Endothelial cell (in vitro differentiated cells): ENCODE data around the gene TBC1D23. TPM values are rescaled to one million over a fixed set of nuclear protein-coding genes. Genes with fewer than 3 reads are reported as not detected.
"Not testable (repeated sequence)": the region's sequence is repeated elsewhere in the genome, so short reads cannot be mapped to it uniquely, and the experiment has no call there.

Source experiments
- DNase-seq: peaks from one replicate; pipeline ENCODE4 v3.0.0; 2021; ENCODE audit warnings: low spot score
- H3K27ac Mint-ChIP-seq: one replicate; pipeline ENCODE4 v1.8.0; 2021; ENCODE audit warnings: mixed read lengths, inconsistent platforms; ENCODE audit not compliant: unreplicated experiment
- H3K27me3 Mint-ChIP-seq: one replicate; pipeline ENCODE4 v1.8.0; 2021; ENCODE audit warnings: mild to moderate bottlenecking, moderate library complexity, mixed read lengths, inconsistent platforms; ENCODE audit not compliant: unreplicated experiment
- H3K36me3 Mint-ChIP-seq: one replicate; pipeline ENCODE4 v1.8.0; 2021; ENCODE audit warnings: mild to moderate bottlenecking, low read depth, mixed read lengths, inconsistent platforms; ENCODE audit not compliant: unreplicated experiment
- H3K4me1 Mint-ChIP-seq: one replicate; pipeline ENCODE4 v1.8.0; 2021; ENCODE audit warnings: mild to moderate bottlenecking, mixed read lengths, inconsistent platforms; ENCODE audit not compliant: unreplicated experiment
- H3K4me3 Mint-ChIP-seq: one replicate; pipeline ENCODE4 v1.8.0; 2021; ENCODE audit warnings: mild to moderate bottlenecking, mixed read lengths, inconsistent platforms; ENCODE audit not compliant: unreplicated experiment
- H3K9me3 Mint-ChIP-seq: one replicate; pipeline ENCODE4 v1.8.0; 2021; ENCODE audit warnings: mixed read lengths, inconsistent platforms; ENCODE audit not compliant: unreplicated experiment
- CTCF ChIP-seq: fragments of 200-600 bp; sonication (generic); IDR thresholded peaks from one replicate; pipeline ENCODE4 v1.5.0; 2021; ENCODE audit warnings: antibody characterized with exemption; ENCODE audit not compliant: unreplicated experiment
- total RNA-seq: library from RNA; stranded (reverse); fragmentation: NEBNext Ultra II Directional; extraction: Animal tissue kit (Norgen Biotek cat#: 25700); gene quantifications from one replicate; pipeline ENCODE4 v1.2.1, GENCODE V29; 2021; ENCODE audit not compliant: unreplicated experiment

TBC1D23 gene
- total RNA-seq, 1 donor from 2014 or later = 31.2 TPM

- Mint-ChIP-seq H3K4me3 (peak overlapping the region; percentile 95), H3K36me3 (no peaks in the 10 kb centered on the region), H3K27ac (peak overlapping the region; percentile 88), H3K9me3 (no peaks in the 10 kb centered on the region), H3K27me3 (no peaks in the 10 kb centered on the region), H3K4me1 (peaks cover 22% of the 10 kb centered on the region)
- TF ChIP-seq CTCF = no peak
- no peak for DNase-seq
Observed at GRCh38 chr3:100261485-100261903, 702 bp downstream of the TBC1D23 start.

DNA sequence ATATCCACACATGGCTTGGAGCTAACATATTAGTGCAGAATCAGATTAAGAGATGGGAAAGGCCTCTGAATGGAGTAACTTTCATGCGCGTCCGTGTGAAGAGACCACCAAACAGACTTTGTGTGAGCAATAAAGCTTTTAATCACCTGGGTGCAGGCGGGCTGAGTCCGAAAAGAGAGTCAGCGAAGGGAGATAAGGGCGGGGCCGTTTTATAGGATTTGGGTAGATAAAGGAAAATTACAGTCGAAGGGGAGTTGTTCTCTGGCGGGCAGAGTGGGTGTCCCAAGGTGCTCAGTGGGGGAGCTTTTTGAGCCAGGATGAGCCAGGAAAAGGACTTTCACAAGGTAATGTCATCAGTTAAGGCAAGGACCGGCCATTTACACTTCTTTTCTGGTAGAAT lies 2.1 kb downstream of the TBC1D23 start:
- peak overlapping the region; percentile 9 for H3K4me3 Mint-ChIP-seq
- not testable (repeated sequence) for H3K36me3 Mint-ChIP-seq, H3K27me3 Mint-ChIP-seq, DNase-seq, H3K9me3 Mint-ChIP-seq, H3K27ac Mint-ChIP-seq
- H3K4me1 Mint-ChIP-seq = peaks cover 22% of the 10 kb centered on the region

DNA sequence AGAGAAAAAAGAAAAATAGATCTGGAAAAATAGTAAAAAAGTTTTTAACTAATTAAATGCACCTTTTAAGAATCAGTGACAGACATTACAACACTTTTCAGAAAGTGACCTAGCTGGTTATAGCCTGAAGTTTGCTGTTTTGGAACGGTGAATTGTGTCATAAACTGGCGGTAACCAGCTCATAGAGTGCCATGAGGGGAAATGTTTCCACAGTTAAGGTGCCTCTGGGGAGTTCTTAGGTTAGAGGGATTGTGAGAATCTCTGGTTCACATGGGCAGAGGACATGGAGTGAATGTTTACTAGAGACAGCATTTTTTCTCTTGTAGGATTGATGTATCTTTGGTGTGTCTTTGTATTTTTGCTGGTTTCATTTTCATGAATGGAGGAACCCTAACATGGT lies 2.8 kb downstream of the TBC1D23 start:
- H3K4me3 Mint-ChIP-seq = peak overlapping the region; percentile 52
- DNase-seq = no peak
- no peaks in the 10 kb centered on the region for H3K9me3 Mint-ChIP-seq
- no peaks in the 10 kb centered on the region for H3K36me3 Mint-ChIP-seq
- no peaks in the 10 kb centered on the region for H3K27me3 Mint-ChIP-seq
- H3K27ac Mint-ChIP-seq = no peak overlapping the region
- TF ChIP-seq CTCF = no peak
- peaks cover 22% of the 10 kb centered on the region for H3K4me1 Mint-ChIP-seq

- no peak for TF ChIP-seq CTCF
- peaks cover 22% of the 10 kb centered on the region for H3K4me1 Mint-ChIP-seq
- no peak for DNase-seq
- no peaks in the 10 kb centered on the region for H3K27me3 Mint-ChIP-seq
- no peak overlapping the region for H3K4me3 Mint-ChIP-seq
- no peak overlapping the region for H3K27ac Mint-ChIP-seq
- no peaks in the 10 kb centered on the region for H3K9me3 Mint-ChIP-seq
- no peaks in the 10 kb centered on the region for H3K36me3 Mint-ChIP-seq
Observed at GRCh38 chr3:100264242-100264641, 3.5 kb downstream of the TBC1D23 start.

- H3K4me1 Mint-ChIP-seq = peaks cover 20% of the 10 kb centered on the region
- no peaks in the 10 kb centered on the region for H3K36me3 Mint-ChIP-seq
- no peak for DNase-seq
- no peak overlapping the region for H3K4me3 Mint-ChIP-seq
- no peak overlapping the region for H3K27ac Mint-ChIP-seq
- no peak for TF ChIP-seq CTCF
- H3K27me3 Mint-ChIP-seq = no peaks in the 10 kb centered on the region
- no peaks in the 10 kb centered on the region for H3K9me3 Mint-ChIP-seq
Observed at GRCh38 chr3:100265016-100265415, 4.2 kb downstream of the TBC1D23 start.

DNA sequence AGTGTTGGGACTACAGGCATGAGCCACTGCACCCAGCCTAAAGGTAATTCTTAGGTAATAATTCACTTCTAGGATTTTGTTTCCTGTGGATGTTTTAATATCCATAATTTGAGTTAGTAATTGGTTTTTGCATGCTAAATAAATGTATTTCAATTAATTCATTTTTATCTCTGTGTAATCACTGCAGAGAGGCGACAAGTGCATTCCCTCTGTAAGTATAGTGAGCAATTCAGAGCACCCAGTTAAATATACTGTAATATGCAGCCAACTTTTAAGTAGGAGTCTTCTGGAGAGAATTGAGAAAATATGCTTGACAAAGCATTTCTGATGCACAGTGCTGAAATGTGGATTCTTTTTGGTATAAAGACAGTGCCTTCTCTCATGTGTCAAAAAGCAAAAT lies 5.7 kb downstream of the TBC1D23 start:
- DNase-seq = no peak
- Mint-ChIP-seq H3K36me3 (no peaks in the 10 kb centered on the region), H3K27me3 (no peaks in the 10 kb centered on the region), H3K27ac (no peak overlapping the region), H3K4me3 (no peak overlapping the region), H3K4me1 (peaks cover 13% of the 10 kb centered on the region), H3K9me3 (no peaks in the 10 kb centered on the region)
- TF ChIP-seq CTCF = no peak
